ENCODE measurements around the gene PDCD7. TPM values are rescaled to one million over a fixed set of nuclear protein-coding genes. Genes with fewer than 3 reads are reported as not detected.
A peak's percentile ranks its signal among the peaks of the same experiment; 100 is the strongest.

Gene PDCD7
- total RNA-seq, 2 donors from 2014 or later, result 8.9 to 13.3 TPM

DNA sequence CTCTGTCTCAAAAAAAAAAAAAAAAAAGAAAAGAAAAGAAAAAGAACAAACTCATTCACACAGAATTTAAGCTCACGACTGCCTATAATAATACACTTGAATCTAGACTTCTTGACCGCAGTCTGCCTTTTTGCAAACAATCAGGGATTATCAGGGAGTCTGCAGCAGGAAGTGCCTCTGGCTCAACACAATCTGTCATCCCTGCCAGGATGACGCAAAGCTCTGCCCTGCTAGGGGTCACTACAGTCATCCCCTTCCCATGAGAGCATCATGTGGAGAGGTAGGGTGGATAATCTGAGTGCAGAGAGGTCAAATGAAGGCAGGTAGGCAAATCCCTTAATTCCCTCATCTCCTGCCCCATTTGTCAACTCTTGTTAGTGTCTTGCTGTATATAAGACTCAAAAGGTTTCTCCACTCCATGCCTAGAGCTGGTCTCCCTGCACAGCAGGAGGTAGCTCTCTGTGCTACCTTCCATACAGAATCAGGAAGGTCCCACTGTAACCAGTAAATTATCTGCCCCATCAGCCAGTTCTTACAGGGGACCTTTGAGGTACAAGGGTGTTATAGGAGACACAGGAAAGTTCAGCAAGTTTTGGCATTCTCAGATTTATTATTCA lies 22.8 kb downstream of the PDCD7 start:
- DNase-seq (ENCODE audit: low spot score), result peak; percentile 74

GRCh38 chr15:65106011-65106590 lies 27.5 kb downstream of the PDCD7 start:
- no peak for DNase-seq (ENCODE audit: low spot score)
- H3K36me3 ChIP-seq, result peaks cover 20% of the 10 kb centered on the region
- no peaks in the 10 kb centered on the region for H3K27me3 ChIP-seq
- no peak for TF ChIP-seq CTCF (IDR thresholded peaks at IDR 0.05)
- peaks cover 0 to 3% of the 10 kb centered on the region in 2 donors for H3K4me1 ChIP-seq
- no peak overlapping the region for H3K27ac ChIP-seq
- no peaks in the 10 kb centered on the region for H3K9me3 ChIP-seq
- no peak overlapping the region for H3K4me3 ChIP-seq

More for the DNA sequence above, 22.8 kb downstream of the PDCD7 start:
- no peak overlapping the region for H3K4me3 ChIP-seq
- no peaks in the 10 kb centered on the region for H3K4me1 ChIP-seq
- no peak overlapping the region for H3K27ac ChIP-seq
- no peaks in the 10 kb centered on the region for H3K27me3 ChIP-seq
- H3K36me3 ChIP-seq, result peaks cover 24% of the 10 kb centered on the region
- H3K9me3 ChIP-seq, result no peaks in the 10 kb centered on the region
- no peak for TF ChIP-seq CTCF (IDR thresholded peaks at IDR 0.05)

GRCh38 chr15:65105038-65105437 lies 28.6 kb downstream of the PDCD7 start:
- Histone ChIP-seq H3K36me3 (peaks cover 21% of the 10 kb centered on the region), H3K4me1 (peaks cover 0 to 3% of the 10 kb centered on the region in 2 donors), H3K27me3 (no peaks in the 10 kb centered on the region), H3K9me3 (no peaks in the 10 kb centered on the region), H3K4me3 (no peak overlapping the region), H3K27ac (no peak overlapping the region)
- DNase-seq (ENCODE audit: low spot score), result no peak
- no peak for TF ChIP-seq CTCF (IDR thresholded peaks at IDR 0.05)

- DNase-seq (ENCODE audit: low spot score), result no peak
- Histone ChIP-seq H3K9me3 (no peaks in the 10 kb centered on the region), H3K36me3 (peaks cover 42% of the 10 kb centered on the region), H3K27ac (no peak overlapping the region), H3K27me3 (no peaks in the 10 kb centered on the region), H3K4me3 (no peak overlapping the region), H3K4me1 (peaks cover 0 to 3% of the 10 kb centered on the region in 2 donors)
- TF ChIP-seq CTCF (IDR thresholded peaks at IDR 0.05), result no peak
Observed at GRCh38 chr15:65102912-65103311, 30.7 kb downstream of the PDCD7 start.

- Histone ChIP-seq H3K36me3 (peaks cover 47% of the 10 kb centered on the region), H3K4me3 (no peak overlapping the region), H3K27me3 (no peaks in the 10 kb centered on the region), H3K27ac (no peak overlapping the region), H3K9me3 (no peaks in the 10 kb centered on the region), H3K4me1 (peaks cover 0 to 3% of the 10 kb centered on the region in 2 donors)
- TF ChIP-seq CTCF (IDR thresholded peaks at IDR 0.05), result peak in 1 of 2 donors; percentile 2
- DNase-seq (ENCODE audit: low spot score), result no peak
Observed at GRCh38 chr15:65101891-65102708, 31.5 kb downstream of the PDCD7 start.

All from right atrium auricular region (tissue), 2 donors.